Neural crest cell (in vitro differentiated cells): Measurements from ENCODE around the gene UBL4A. TPM values are rescaled to one million over a fixed set of nuclear protein-coding genes. Genes with fewer than 3 reads are reported as not detected.

Experiments
- DNase-seq: peaks from one replicate; pipeline ENCODE4 v3.0.0; 2021; ENCODE audit warnings: low read depth, mixed read lengths, low spot score
- H3K27ac Mint-ChIP-seq: one replicate; pipeline ENCODE4 v1.8.0; 2021; ENCODE audit warnings: mild to moderate bottlenecking, mixed read lengths; ENCODE audit not compliant: unreplicated experiment
- H3K27me3 Mint-ChIP-seq: 2 replicates; pipeline ENCODE4 v1.8.0; 2021; ENCODE audit warnings: low read depth, mild to moderate bottlenecking, mixed read lengths
- H3K36me3 Mint-ChIP-seq: 2 replicates; pipeline ENCODE4 v1.8.0; 2021; ENCODE audit warnings: low read depth, mild to moderate bottlenecking, mixed read lengths
- H3K4me1 Mint-ChIP-seq: 2 replicates; pipeline ENCODE4 v1.8.0; 2021; ENCODE audit warnings: mixed read lengths
- H3K4me3 Mint-ChIP-seq: one replicate; pipeline ENCODE4 v1.8.0; 2021; ENCODE audit warnings: mild to moderate bottlenecking, mixed read lengths
- H3K9me3 Mint-ChIP-seq: 2 replicates; pipeline ENCODE4 v1.8.0; 2021; ENCODE audit warnings: mixed read lengths
- CTCF ChIP-seq: fragments of 200-600 bp; sonication (generic); conservative IDR thresholded peaks from 2 replicates; pipeline ENCODE4 v1.5.0; 2021; ENCODE audit warnings: antibody characterized with exemption, mild to moderate bottlenecking
- total RNA-seq: library from RNA; stranded (reverse); gene quantifications from 2 replicates; pipeline ENCODE4 v1.2.1, GENCODE V29; 2021

Gene UBL4A
- total RNA-seq, 1 donor from 2014 or later, result 39.2 TPM

- no peak within 1 kb of the TSS for H3K27ac Mint-ChIP-seq
- DNase-seq, result peak; percentile 91
- peaks cover 10% of the 10 kb centered on the region for H3K36me3 Mint-ChIP-seq
- H3K4me3 Mint-ChIP-seq, result peak within 1 kb of the TSS; percentile 87
- no peaks in the 10 kb centered on the region for H3K27me3 Mint-ChIP-seq
- H3K4me1 Mint-ChIP-seq, result no peaks in the 10 kb centered on the region
- TF ChIP-seq CTCF, result no peak
- H3K9me3 Mint-ChIP-seq, result no peaks in the 10 kb centered on the region
Observed at GRCh38 chrX:154478728-154479622, 7.4 kb downstream of the UBL4A start, which contains the start of gene LAGE3. Gene LAGE3, minus strand, starts transcription at chrX:154479281. Its CDS starts 366 bp downstream, at chrX:154478915.

- Mint-ChIP-seq H3K4me3 (peak overlapping the region; percentile 87), H3K27ac (no peak overlapping the region), H3K27me3 (no peaks in the 10 kb centered on the region), H3K36me3 (peaks cover 9% of the 10 kb centered on the region), H3K4me1 (no peaks in the 10 kb centered on the region), H3K9me3 (no peaks in the 10 kb centered on the region)
- no peak for DNase-seq
- TF ChIP-seq CTCF, result no peak
Observed at GRCh38 chrX:154477891-154478477, 8.4 kb downstream of the UBL4A start.

- TF ChIP-seq CTCF, result no peak
- Mint-ChIP-seq H3K4me1 (no peaks in the 10 kb centered on the region), H3K27me3 (no peaks in the 10 kb centered on the region), H3K27ac (no peak overlapping the region), H3K4me3 (no peak overlapping the region), H3K9me3 (no peaks in the 10 kb centered on the region), H3K36me3 (peaks cover 5% of the 10 kb centered on the region)
- no peak for DNase-seq
Observed at GRCh38 chrX:154476821-154477220, 9.6 kb downstream of the UBL4A start.

GRCh38 chrX:154473683-154474082, 12.7 kb downstream of the UBL4A start:
- Mint-ChIP-seq H3K4me1 (no peaks in the 10 kb centered on the region), H3K27ac (no peak overlapping the region), H3K27me3 (no peaks in the 10 kb centered on the region), H3K9me3 (no peaks in the 10 kb centered on the region), H3K36me3 (peaks cover 3% of the 10 kb centered on the region), H3K4me3 (no peak overlapping the region)
- TF ChIP-seq CTCF, result no peak
- DNase-seq, result no peak

GRCh38 chrX:154472685-154473632, 13.5 kb downstream of the UBL4A start:
- H3K4me1 Mint-ChIP-seq, result no peaks in the 10 kb centered on the region
- H3K36me3 Mint-ChIP-seq, result peaks cover 3% of the 10 kb centered on the region
- H3K27ac Mint-ChIP-seq, result no peak overlapping the region

More at GRCh38 chrX:154472685-154473632, 13.5 kb downstream of the UBL4A start:
- no peak for DNase-seq
- no peak for TF ChIP-seq CTCF
- Mint-ChIP-seq H3K4me3 (no peak overlapping the region), H3K9me3 (no peaks in the 10 kb centered on the region), H3K27me3 (no peaks in the 10 kb centered on the region)
